Stimulated activated CD8-positive, alpha-beta memory T cell treated with anti-CD3 and anti-CD28 coated beads, Interleukin-7, amount 100 ng/mL, for 48 hours (primary cell): ENCODE measurements around the gene CXorf58.
"Not testable (repeated sequence)": the region's sequence is repeated elsewhere in the genome, so short reads cannot be mapped to it uniquely, and the experiment has no call there.

Experiments used
- DNase-seq, 2 donors: peaks; one replicate each; pipeline ENCODE4 v3.0.0-alpha.2; 2020; ENCODE audit warnings: low read depth in 1 of 2; ENCODE audit errors: extremely low read depth in 1 of 2

The CXorf58 gene

DNA sequence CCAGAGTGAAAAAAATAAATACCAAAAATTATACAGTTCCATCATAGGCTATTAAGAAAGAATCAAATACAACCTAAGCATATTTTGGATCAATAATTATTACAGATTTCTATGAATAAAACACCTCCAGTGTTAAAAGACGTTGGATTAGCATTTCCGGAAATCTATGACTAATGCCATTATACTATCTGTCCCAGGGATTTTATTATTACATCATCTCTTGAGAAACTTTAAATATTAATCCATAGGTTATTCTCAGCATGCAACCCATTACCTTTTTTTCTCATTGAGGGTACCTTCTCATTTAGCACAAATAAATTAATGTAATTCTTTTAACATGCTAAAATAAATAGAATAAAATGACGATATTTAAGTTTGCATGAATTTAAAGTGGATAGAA lies 44.6 kb downstream of the CXorf58 start:
- no peak for DNase-seq

- peak in 1 of 2 donors; percentile 1 for DNase-seq
These were observed 45.4 kb downstream of the CXorf58 start for GRCh38 chrX:23952984-23953907.

GRCh38 chrX:23953908-23954269 lies 46.1 kb downstream of the CXorf58 start:
- no peak for DNase-seq

GRCh38 chrX:23954396-23954795 lies 46.6 kb downstream of the CXorf58 start:
- no peak for DNase-seq

GRCh38 chrX:23959781-23960180 lies 52.0 kb downstream of the CXorf58 start:
- no peak for DNase-seq

- DNase-seq: no peak
These were observed 56.4 kb downstream of the CXorf58 start for GRCh38 chrX:23964191-23964590.

GRCh38 chrX:23965630-23966029 lies 57.8 kb downstream of the CXorf58 start:
- not testable (repeated sequence) for DNase-seq

DNA sequence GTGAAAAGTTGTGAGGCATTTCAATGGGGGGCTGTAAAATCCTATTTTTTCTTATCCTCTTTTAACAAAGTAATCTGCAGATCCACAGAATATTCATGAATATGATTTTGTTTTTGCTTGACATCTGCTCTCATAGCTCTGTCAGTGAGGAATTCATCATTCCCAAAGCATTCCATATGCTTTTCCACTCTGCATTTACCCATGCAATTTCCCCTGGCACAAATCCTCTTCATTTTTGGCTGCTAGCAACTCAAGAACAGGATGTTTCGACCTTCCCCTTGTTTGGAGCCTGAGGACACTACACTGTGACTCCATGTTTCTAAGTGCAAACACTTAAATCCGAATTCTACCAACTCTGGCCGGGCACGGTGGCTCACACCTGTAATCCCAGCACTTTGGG lies 70.7 kb downstream of the CXorf58 start:
- no peak for DNase-seq

DNA sequence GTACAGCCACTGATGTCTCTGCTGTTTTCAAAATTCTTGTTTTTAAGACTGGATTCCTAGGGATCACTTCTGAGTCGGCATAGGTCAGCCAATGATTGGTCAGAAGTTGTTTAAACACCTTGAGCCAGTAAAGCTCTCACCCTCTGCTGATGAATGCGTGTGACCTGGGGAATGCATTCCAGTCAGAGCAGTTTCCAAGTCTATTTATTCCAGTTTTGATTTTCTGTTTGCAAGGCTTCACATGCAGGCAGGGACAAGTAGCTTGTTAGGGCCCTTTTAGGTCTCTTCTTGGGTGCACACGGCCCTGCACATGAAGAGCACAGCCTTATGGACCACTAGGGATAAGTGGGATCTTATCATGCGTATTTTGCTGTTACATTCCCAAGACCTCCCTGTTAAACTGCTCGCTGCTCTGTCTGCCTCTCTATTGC lies 72.2 kb downstream of the CXorf58 start:
- no peak for DNase-seq

DNA sequence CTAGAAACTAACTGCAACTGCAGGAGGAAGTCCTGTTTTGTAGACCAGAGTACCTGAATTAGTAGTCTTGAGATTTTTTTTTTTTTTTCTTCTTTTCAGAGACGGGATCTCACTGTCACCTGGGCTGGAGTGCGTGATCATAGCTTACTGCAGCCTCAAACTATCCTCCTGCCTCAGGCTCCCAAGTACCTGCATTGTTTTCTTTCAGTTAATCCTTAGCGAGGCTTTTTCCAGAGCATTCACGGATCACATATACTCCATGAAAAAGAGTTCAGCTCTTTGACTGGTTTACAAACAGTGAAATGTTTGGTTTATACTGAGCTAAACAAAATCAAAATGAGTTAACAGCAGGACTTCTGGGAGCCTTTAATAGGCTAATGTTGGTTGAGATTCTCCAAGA lies 73.4 kb downstream of the CXorf58 start:
- no peak for DNase-seq

DNA sequence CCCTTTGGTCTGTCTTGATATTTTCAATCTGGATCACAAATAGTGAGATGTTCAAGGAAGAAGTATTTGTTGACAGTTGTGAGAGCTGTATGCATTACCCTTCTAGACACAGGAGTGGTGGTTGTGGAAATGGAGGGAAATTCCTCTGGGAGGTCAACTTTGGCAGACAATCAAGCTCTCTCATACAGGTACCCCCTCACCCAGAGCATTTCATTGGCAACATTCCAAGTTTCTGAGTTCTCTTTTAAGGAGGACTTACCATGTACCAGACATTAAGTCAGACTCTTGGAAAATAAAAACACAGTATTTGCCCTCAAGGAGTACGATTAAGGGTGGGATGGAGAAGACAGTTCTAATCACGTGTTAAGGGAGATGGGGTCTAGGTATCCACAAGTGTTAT lies 73.9 kb downstream of the CXorf58 start:
- no peak for DNase-seq

DNA sequence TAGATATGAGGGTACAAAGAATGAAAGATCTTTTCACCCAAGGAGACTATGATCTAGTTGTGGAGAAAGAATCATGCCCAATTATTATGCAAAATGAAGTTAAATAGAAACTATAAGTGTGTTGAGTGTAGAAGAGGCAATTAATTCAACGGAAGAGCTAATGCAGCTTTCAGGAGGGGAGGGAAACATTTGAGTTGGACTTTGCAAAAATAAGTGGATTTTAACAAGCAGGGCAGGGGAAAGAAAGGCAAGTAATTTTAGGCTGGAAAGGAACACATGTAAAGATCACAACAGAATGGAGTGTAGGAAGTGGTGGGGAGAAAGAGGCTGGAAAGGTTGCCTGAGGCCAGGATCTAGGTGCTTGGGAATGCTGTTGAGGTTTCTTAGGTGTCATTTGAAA lies 75.1 kb downstream of the CXorf58 start:
- DNase-seq: no peak
